ENCODE data around the gene TIMM44. TPM values are rescaled to one million over a fixed set of nuclear protein-coding genes. Genes with fewer than 3 reads are reported as not detected.
A peak's percentile ranks its signal among the peaks of the same experiment; 100 is the strongest.

TIMM44 gene
- total RNA-seq, 1 donor from 2014 or later: 75.4 TPM

GRCh38 chr19:7914598-7915045 is 28.8 kb downstream of the TIMM44 start, which contains the start of gene TGFBR3L:
TSS of gene TGFBR3L (plus strand) at chr19:7914830.
- no peaks in the 10 kb centered on the region for H3K9me3 Mint-ChIP-seq (ENCODE audit: low read depth)
- no peak for DNase-seq (ENCODE audit: low spot score)
- H3K4me1 Mint-ChIP-seq (ENCODE audit: low read depth): peaks cover 19% of the 10 kb centered on the region
- H3K36me3 Mint-ChIP-seq (ENCODE audit: low read depth): peaks cover 14% of the 10 kb centered on the region
- peak within 1 kb of the TSS; percentile 57 for H3K4me3 Mint-ChIP-seq (ENCODE audit: unreplicated experiment)
- no peak within 1 kb of the TSS for H3K27ac Mint-ChIP-seq (ENCODE audit: unreplicated experiment)
- H3K27me3 Mint-ChIP-seq (ENCODE audit: low read depth): no peaks in the 10 kb centered on the region
- TF ChIP-seq CTCF (IDR thresholded peaks at IDR 0.05): no peak

GRCh38 chr19:7914099-7914498 is 29.4 kb downstream of the TIMM44 start:
- no peaks in the 10 kb centered on the region for H3K9me3 Mint-ChIP-seq (ENCODE audit: low read depth)

GRCh38 chr19:7913652-7914051 is 29.8 kb downstream of the TIMM44 start:
- no peak for DNase-seq (ENCODE audit: low spot score)
- no peak overlapping the region for H3K4me3 Mint-ChIP-seq (ENCODE audit: unreplicated experiment)
- H3K27me3 Mint-ChIP-seq (ENCODE audit: low read depth): no peaks in the 10 kb centered on the region
- H3K36me3 Mint-ChIP-seq (ENCODE audit: low read depth): peaks cover 14% of the 10 kb centered on the region
- TF ChIP-seq CTCF (IDR thresholded peaks at IDR 0.05): no peak
- no peak overlapping the region for H3K27ac Mint-ChIP-seq (ENCODE audit: unreplicated experiment)
- peaks cover 14% of the 10 kb centered on the region for H3K4me1 Mint-ChIP-seq (ENCODE audit: low read depth)
- no peaks in the 10 kb centered on the region for H3K9me3 Mint-ChIP-seq (ENCODE audit: low read depth)

More at GRCh38 chr19:7914099-7914498, 29.4 kb downstream of the TIMM44 start:
- H3K36me3 Mint-ChIP-seq (ENCODE audit: low read depth): peaks cover 14% of the 10 kb centered on the region
- no peak overlapping the region for H3K4me3 Mint-ChIP-seq (ENCODE audit: unreplicated experiment)
- H3K4me1 Mint-ChIP-seq (ENCODE audit: low read depth): peaks cover 14% of the 10 kb centered on the region
- TF ChIP-seq CTCF (IDR thresholded peaks at IDR 0.05): no peak
- no peak for DNase-seq (ENCODE audit: low spot score)
- H3K27me3 Mint-ChIP-seq (ENCODE audit: low read depth): no peaks in the 10 kb centered on the region
- H3K27ac Mint-ChIP-seq (ENCODE audit: unreplicated experiment): no peak overlapping the region

- H3K27me3 Mint-ChIP-seq (ENCODE audit: low read depth): no peaks in the 10 kb centered on the region
- no peak for TF ChIP-seq CTCF (IDR thresholded peaks at IDR 0.05)
- no peak overlapping the region for H3K27ac Mint-ChIP-seq (ENCODE audit: unreplicated experiment)
- H3K4me3 Mint-ChIP-seq (ENCODE audit: unreplicated experiment): no peak overlapping the region
- H3K36me3 Mint-ChIP-seq (ENCODE audit: low read depth): peaks cover 14% of the 10 kb centered on the region
- DNase-seq (ENCODE audit: low spot score): peak; percentile 91
- peaks cover 13% of the 10 kb centered on the region for H3K4me1 Mint-ChIP-seq (ENCODE audit: low read depth)
- no peaks in the 10 kb centered on the region for H3K9me3 Mint-ChIP-seq (ENCODE audit: low read depth)
Observed at GRCh38 chr19:7912697-7913564, 30.5 kb downstream of the TIMM44 start.

GRCh38 chr19:7912144-7912696 is 31.2 kb downstream of the TIMM44 start:
- TF ChIP-seq CTCF (IDR thresholded peaks at IDR 0.05): no peak
- peak; percentile 91 for DNase-seq (ENCODE audit: low spot score)
- H3K27me3 Mint-ChIP-seq (ENCODE audit: low read depth): no peaks in the 10 kb centered on the region
- H3K36me3 Mint-ChIP-seq (ENCODE audit: low read depth): peaks cover 14% of the 10 kb centered on the region
- no peaks in the 10 kb centered on the region for H3K9me3 Mint-ChIP-seq (ENCODE audit: low read depth)
- H3K27ac Mint-ChIP-seq (ENCODE audit: unreplicated experiment): no peak overlapping the region
- no peak overlapping the region for H3K4me3 Mint-ChIP-seq (ENCODE audit: unreplicated experiment)
- H3K4me1 Mint-ChIP-seq (ENCODE audit: low read depth): peaks cover 10% of the 10 kb centered on the region
